A673 (cell line): ENCODE results near the gene TUBG2. TPM values are rescaled to one million over a fixed set of nuclear protein-coding genes. Genes with fewer than 3 reads are reported as not detected.

Experiments used
- BruUV-seq: library from RNA; stranded (reverse); fragments of 400-500 nt; replicated peaks from 2 replicates; lab custom pipeline; 2021; lab: Mats Ljungman, UMichigan
- CTCF ChIA-PET: fragments of 300-600 bp; sonication (Branson Sonifier 250); formaldehyde crosslinking; loops from one replicate; lab custom pipeline; 2022; ENCODE audit warnings: antibody characterized with exemption; lab: Charles Lee
- POLR2A ChIA-PET: fragments of 300-600 bp; sonication (Branson Sonifier 250); formaldehyde crosslinking; loops from one replicate; lab custom pipeline; 2022; ENCODE audit warnings: antibody characterized with exemption; ENCODE audit not compliant: low non-redundant PET; lab: Charles Lee
- DNase-seq: peaks from one replicate; pipeline ENCODE4 v3.0.0-alpha.2; 2015; ENCODE audit warnings: low spot score
- H3K27ac ChIP-seq: fragments of 200-600 bp; sonication (generic); 2 replicates; pipeline ENCODE4 v1.5.1; 2016; ENCODE audit warnings: mixed run types, low read depth, mild to moderate bottlenecking, mixed read lengths, antibody characterized with exemption, low read length; ENCODE audit not compliant: poor library complexity, severe bottlenecking
- H3K27me3 ChIP-seq: fragments of 200-600 bp; sonication (generic); replicated peaks from 2 replicates; pipeline ENCODE4 v1.6.1; 2017; ENCODE audit warnings: mixed run types, low read depth, mild to moderate bottlenecking, mixed read lengths, antibody characterized with exemption, low read length; ENCODE audit not compliant: insufficient read depth, poor library complexity
- H3K36me3 ChIP-seq: fragments of 200-600 bp; sonication (generic); 2 replicates; pipeline ENCODE4 v1.6.1; 2016; ENCODE audit warnings: mixed run types, mild to moderate bottlenecking, mixed read lengths, antibody characterized with exemption, low read length; ENCODE audit not compliant: insufficient read depth, poor library complexity, severe bottlenecking
- H3K4me1 ChIP-seq: fragments of 200-600 bp; sonication (generic); 2 replicates; pipeline ENCODE4 v1.6.1; 2017; ENCODE audit warnings: mixed run types, mild to moderate bottlenecking, mixed read lengths, antibody characterized with exemption, low read length; ENCODE audit not compliant: insufficient read depth, poor library complexity, severe bottlenecking
- H3K4me3 ChIP-seq: fragments of 200-600 bp; sonication (generic); 2 replicates; pipeline ENCODE4 v1.5.1; 2016; ENCODE audit warnings: low read depth, mixed run types, mild to moderate bottlenecking, mixed read lengths, low read length; ENCODE audit not compliant: poor library complexity, severe bottlenecking
- H3K9me3 ChIP-seq: fragments of 200-600 bp; sonication (generic); 2 replicates; pipeline ENCODE4 v1.6.1; 2016; ENCODE audit warnings: mixed run types, low read depth, mild to moderate bottlenecking, mixed read lengths, antibody characterized with exemption, low read length; ENCODE audit not compliant: poor library complexity, severe bottlenecking
- EZH2 ChIP-seq: fragments of 200-600 bp; sonication (generic); IDR thresholded peaks from 2 replicates; pipeline ENCODE4 v1.6.1; 2017; ENCODE audit warnings: borderline replicate concordance, low read depth, mild to moderate bottlenecking, mixed read lengths, antibody characterized with exemption, low read length; ENCODE audit not compliant: poor library complexity, severe bottlenecking
- intact Hi-C: fragments of 100-400 bp; cut with micrococcal nuclease; formaldehyde crosslinking; loops from one replicate; pipeline ENCODE4 v1.10.0; 2022; ENCODE audit not compliant: unreplicated experiment
- total RNA-seq: library from RNA; stranded (reverse); gene quantifications from 2 replicates; pipeline ENCODE4 v1.2.3, GENCODE V29; 2021
- TF ChIP-seq, protein P1 (sequence below): fragments of 300-800, 200-600 bp; sonication (generic); conservative IDR thresholded peaks from 2 replicates; pipeline ENCODE4 v1.5.1; 2017; ENCODE audit warnings: low read depth, mild to moderate bottlenecking, antibody characterized with exemption, low read length, moderate library complexity, mixed read lengths

The TUBG2 gene
- total RNA-seq, 1 experiment from 2014 or later, result 14.6 TPM

DNA sequence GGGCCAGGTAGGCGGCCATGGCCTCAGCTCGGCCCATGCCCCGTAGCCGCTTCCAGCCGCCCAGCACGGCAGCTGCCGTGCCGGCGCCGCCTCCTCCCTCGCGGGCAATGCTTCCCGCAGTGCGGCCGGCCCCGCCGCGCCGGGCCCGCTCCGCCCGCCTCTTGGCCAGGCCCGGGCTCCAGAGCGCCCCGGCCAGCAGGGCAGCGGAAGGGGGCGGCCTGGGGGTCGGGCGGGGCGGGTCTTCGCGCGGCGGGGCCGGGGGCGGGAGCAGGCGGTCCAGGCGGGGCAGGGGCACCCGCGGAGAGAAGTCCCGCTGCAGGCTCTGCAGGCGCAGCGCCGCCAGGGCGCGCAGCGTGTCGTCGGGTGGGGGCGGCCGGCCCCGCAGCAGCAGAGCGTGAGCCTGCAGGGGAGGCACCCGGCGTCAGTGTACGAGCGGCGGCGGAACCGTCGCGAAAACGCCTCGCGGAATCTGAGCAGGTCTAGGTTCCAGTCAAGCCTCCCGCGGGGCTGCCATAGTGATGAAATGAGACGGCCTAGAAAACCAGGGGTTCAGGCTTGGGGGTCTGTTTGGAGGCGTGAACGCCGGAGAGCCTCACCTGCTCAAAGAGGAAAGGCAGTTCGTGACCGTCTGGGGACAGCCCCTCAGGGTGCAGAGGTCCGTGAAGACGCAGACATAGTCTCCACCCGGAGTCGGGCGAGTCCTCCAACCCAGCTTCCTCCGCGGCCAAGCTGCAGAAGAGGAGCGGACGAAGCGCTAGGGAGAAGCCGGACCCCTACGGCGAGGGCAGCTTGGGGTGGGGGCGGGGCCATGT lies 11.1 kb downstream of the TUBG2 start:
- BruUV-seq, result no TSS peak
- CTCF ChIA-PET, result no interaction called here
- peaks cover 9% of the 10 kb centered on the region for H3K36me3 ChIP-seq
- DNase-seq, result no peak
- no peak for TF ChIP-seq EZH2
- TF ChIP-seq, protein P1, sequence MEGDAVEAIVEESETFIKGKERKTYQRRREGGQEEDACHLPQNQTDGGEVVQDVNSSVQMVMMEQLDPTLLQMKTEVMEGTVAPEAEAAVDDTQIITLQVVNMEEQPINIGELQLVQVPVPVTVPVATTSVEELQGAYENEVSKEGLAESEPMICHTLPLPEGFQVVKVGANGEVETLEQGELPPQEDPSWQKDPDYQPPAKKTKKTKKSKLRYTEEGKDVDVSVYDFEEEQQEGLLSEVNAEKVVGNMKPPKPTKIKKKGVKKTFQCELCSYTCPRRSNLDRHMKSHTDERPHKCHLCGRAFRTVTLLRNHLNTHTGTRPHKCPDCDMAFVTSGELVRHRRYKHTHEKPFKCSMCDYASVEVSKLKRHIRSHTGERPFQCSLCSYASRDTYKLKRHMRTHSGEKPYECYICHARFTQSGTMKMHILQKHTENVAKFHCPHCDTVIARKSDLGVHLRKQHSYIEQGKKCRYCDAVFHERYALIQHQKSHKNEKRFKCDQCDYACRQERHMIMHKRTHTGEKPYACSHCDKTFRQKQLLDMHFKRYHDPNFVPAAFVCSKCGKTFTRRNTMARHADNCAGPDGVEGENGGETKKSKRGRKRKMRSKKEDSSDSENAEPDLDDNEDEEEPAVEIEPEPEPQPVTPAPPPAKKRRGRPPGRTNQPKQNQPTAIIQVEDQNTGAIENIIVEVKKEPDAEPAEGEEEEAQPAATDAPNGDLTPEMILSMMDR, result no peak
- H3K27me3 ChIP-seq, result no peaks in the 10 kb centered on the region
- H3K4me3 ChIP-seq, result no peak overlapping the region
- H3K27ac ChIP-seq, result no peak overlapping the region
- H3K4me1 ChIP-seq, result peaks cover 4% of the 10 kb centered on the region
- intact Hi-C loops, result no loop called here
- H3K9me3 ChIP-seq, result no peaks in the 10 kb centered on the region
- POLR2A ChIA-PET, result interaction anchor here (1.0 kb wide), 1 partner anchor 9 kb away, joined by 7 read pairs; no protein-coding TSS in a partner anchor

DNA sequence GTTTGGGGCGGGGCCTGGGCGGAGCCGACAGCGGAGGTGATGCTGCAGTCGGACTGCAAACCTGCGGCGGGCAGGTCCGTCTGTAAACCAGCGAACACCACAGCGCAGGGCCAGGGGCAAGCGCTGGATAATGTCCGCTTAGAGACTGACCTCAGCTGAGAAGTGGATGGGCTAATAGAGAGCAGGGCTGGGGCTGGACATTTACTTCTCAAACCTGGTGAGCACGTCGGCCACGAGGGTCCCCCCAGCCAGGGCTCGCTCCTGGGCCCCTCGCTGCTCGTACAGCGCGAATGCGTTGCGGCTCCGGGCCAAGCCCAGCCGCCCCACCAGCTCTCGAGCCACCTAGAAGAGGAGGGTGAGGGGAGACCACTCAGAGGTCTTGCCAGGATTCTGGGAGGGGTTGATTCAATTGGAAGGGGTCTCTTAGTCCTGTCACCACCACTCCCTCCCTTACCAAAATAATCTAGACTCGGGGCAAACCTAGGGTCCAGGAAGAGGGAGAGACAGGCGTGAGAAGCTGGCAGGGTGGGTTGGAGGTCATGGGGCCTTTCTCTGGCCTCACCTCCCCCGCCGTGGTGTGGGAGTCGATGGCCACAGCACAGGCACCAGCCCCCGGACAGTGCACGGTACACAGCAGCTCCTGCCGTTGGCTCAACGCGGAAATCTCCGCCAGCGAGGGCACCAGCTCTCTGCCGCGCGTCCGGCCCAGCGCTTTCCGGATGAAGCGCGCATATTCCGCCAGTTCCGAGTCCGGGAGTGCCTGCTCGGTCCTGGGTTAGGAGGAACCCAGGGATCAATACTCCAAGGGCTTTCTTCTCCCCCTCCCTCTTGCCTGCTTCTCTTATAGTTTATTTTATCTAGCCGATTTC lies 11.9 kb downstream of the TUBG2 start:
- POLR2A ChIA-PET, result interaction anchor here (1.0 kb wide), 1 partner anchor 10 kb away, joined by 7 read pairs; no protein-coding TSS in a partner anchor
- H3K36me3 ChIP-seq, result peaks cover 9% of the 10 kb centered on the region
- no peak for TF ChIP-seq EZH2
- TF ChIP-seq, protein P1, result no peak
- no peak for DNase-seq
- H3K4me1 ChIP-seq, result peaks cover 5% of the 10 kb centered on the region
- no TSS peak for BruUV-seq
- no peaks in the 10 kb centered on the region for H3K9me3 ChIP-seq
- CTCF ChIA-PET, result no interaction called here
- intact Hi-C loops, result no loop called here
- no peak overlapping the region for H3K27ac ChIP-seq
- no peak overlapping the region for H3K4me3 ChIP-seq
- H3K27me3 ChIP-seq, result no peaks in the 10 kb centered on the region

GRCh38 chr17:42672038-42672437 lies 13.0 kb downstream of the TUBG2 start:
- H3K4me3 ChIP-seq, result no peak overlapping the region
- DNase-seq, result no peak
- no peak overlapping the region for H3K27ac ChIP-seq
- peaks cover 5% of the 10 kb centered on the region for H3K4me1 ChIP-seq
- H3K36me3 ChIP-seq, result peaks cover 6% of the 10 kb centered on the region
- POLR2A ChIA-PET, result no interaction called here
- CTCF ChIA-PET, result no interaction called here
- no peaks in the 10 kb centered on the region for H3K27me3 ChIP-seq
- intact Hi-C loops, result no loop called here
- H3K9me3 ChIP-seq, result no peaks in the 10 kb centered on the region
- TF ChIP-seq, protein P1, result no peak
- no peak for TF ChIP-seq EZH2
- no TSS peak for BruUV-seq
